Pancreas (tissue), 10 donors: ENCODE results near the gene C1orf56. TPM values are rescaled to one million over a fixed set of nuclear protein-coding genes. Genes with fewer than 3 reads are reported as not detected.
A peak's percentile ranks its signal among the peaks of the same experiment; 100 is the strongest.

Experiments used
- ATAC-seq, 4 donors: fragments of 200-7000 bp; cut with Tn5 transposase; one replicate each; pipeline versions ENCODE4 v1.8.0 to v1.9.1; 2020; ENCODE audit warnings: mild to moderate bottlenecking in 4 of 4, moderate library complexity in 4 of 4
- DNase-seq, 6 donors: peaks; one replicate each; pipeline ENCODE4 v3.0.0-alpha.2; 2020
- FAIRE-seq: peaks from 2 replicates; lab custom pipeline; 2012; peaks lifted over from hg19 to GRCh38; lab: Jason Lieb, UNC
- H3K27ac ChIP-seq, 4 donors: fragments of 200-600 bp; sonication (generic); 1 replicate in 3 of 4; 2 replicates in 1 of 4; pipeline versions ENCODE4 v1.5.0 to v1.8.0; 2020
- H3K27me3 ChIP-seq, 4 donors: fragments of 200-600 bp; one replicate each; pipeline ENCODE4 v1.8.0; 2021
- H3K36me3 ChIP-seq, 3 donors: fragments of 200-600 bp; sonication (generic) in 1 of 3; one replicate each; pipeline versions ENCODE4 v1.5.0 to v1.8.0; 2020 to 2021
- H3K4me1 ChIP-seq, 3 donors: fragments of 200-600 bp; one replicate each; pipeline ENCODE4 v1.8.0; 2021
- H3K4me3 ChIP-seq, 4 donors: fragments of 200-600 bp; sonication (generic) in 2 of 4; one replicate each; pipeline versions ENCODE4 v1.5.0 to v1.8.0; 2020 to 2021
- H3K9me3 ChIP-seq, 4 donors: fragments of 200-600 bp; one replicate each; pipeline ENCODE4 v1.8.0; 2021
- CTCF ChIP-seq, 4 donors: fragments of 200-600 bp; sonication (generic) in 3 of 4; IDR thresholded peaks; one replicate each; pipeline versions ENCODE4 v1.5.0 to v1.8.0; 2021; ENCODE audit warnings: antibody characterized with exemption in 4 of 4
- WGBS, 2 donors: extraction: QIAGEN DNeasy Blood & Tissue Kit; methylation state at CpG; one replicate each; pipeline ENCODE4 v1.1.7; 2013; 5-methylcytosine and 5-hydroxymethylcytosine counted together
- intact Hi-C, 3 donors: fragments of 100-400 bp; cut with DNase I; formaldehyde crosslinking; loops; one replicate each; pipeline versions ENCODE4 v1.11.1 to v1.14.2; 2022
- polyA plus RNA-seq, 2 donors: library from polyadenylated mRNA; stranded (reverse); fragments of 200-250 nt; gene quantifications; one replicate each; pipeline ENCODE4 v1.2.3, GENCODE V29; 2013
- total RNA-seq, 6 donors: library from RNA; stranded (reverse); fragmentation: NEBNext Ultra II Directional in 4 of 6; extraction: Animal tissue kit (Norgen Biotek cat#: 25700) in 4 of 6; gene quantifications; one replicate each; pipeline versions ENCODE4 v1.2.1 to v1.2.4, GENCODE V29; 2021 to 2023
- donor health status: healthy with polysubstance abuse.
- donor health status: DM: no; HTN: no; CAD: no; lungs with moderate emphysema.
- donor health status: DM: no; HTN: no; CAD: no.
- donor health status: control.
- donor health status: control.
- donor health status: Bipolar disorder and iron deficiency.
- donor health status: DM: yes; HTN: yes; CAD: no.
- donor health status: DM: no; HTN: no; CAD: no.
- donor health status: DM: no; HTN: no; CAD: no.
- donor health status: DM: yes; HTN: yes; CAD: no.

The C1orf56 gene
- total and polyA plus RNA-seq, 8 donors = 2.6 to 4.8 (median 3.2) TPM

GRCh38 chr1:151056149-151056548, 8.6 kb downstream of the C1orf56 start:
- FAIRE-seq = no peak
- TF ChIP-seq CTCF (IDR thresholded peaks at IDR 0.05) = no peak
- 50 to 56% methylated on average over 2 of the region's 2 CpGs for WGBS, 2 donors
- H3K4me3 ChIP-seq = no peak overlapping the region
- no peak for ATAC-seq
- H3K36me3 ChIP-seq = peaks cover 0 to 36% (median 12%) of the 10 kb centered on the region in 3 donors
- H3K27ac ChIP-seq = peak overlapping the region in 2 of 4 donors; percentile 19 to 23
- peaks cover 13 to 19% (median 14%) of the 10 kb centered on the region in 3 donors for H3K4me1 ChIP-seq
- H3K27me3 ChIP-seq = no peaks in the 10 kb centered on the region
- no peaks in the 10 kb centered on the region for H3K9me3 ChIP-seq
- intact Hi-C loops = no loop called here
- DNase-seq = no peak

GRCh38 chr1:151058692-151059091, 11.1 kb downstream of the C1orf56 start:
- H3K27ac ChIP-seq = peak overlapping the region; percentile 72 to 92 (median 74)
- 1% methylated on average over 9 to 10 of the region's 10 CpGs for WGBS, 2 donors
- FAIRE-seq (no peak), ATAC-seq (peak; percentile 52 to 66 (median 58)), DNase-seq (peak; percentile 64 to 87 (median 72))
- no peak for TF ChIP-seq CTCF (IDR thresholded peaks at IDR 0.05)
- intact Hi-C loops = no loop called here
- peak overlapping the region; percentile 62 to 98 (median 78) for H3K4me3 ChIP-seq
- H3K9me3 ChIP-seq = no peaks in the 10 kb centered on the region
- H3K4me1 ChIP-seq = peaks cover 13 to 19% (median 14%) of the 10 kb centered on the region in 3 donors
- no peaks in the 10 kb centered on the region for H3K27me3 ChIP-seq
- H3K36me3 ChIP-seq = peaks cover 0 to 15% (median 0%) of the 10 kb centered on the region in 3 donors

GRCh38 chr1:151059109-151060006, 11.8 kb downstream of the C1orf56 start, which contains the start of gene CDC42SE1:
Gene CDC42SE1, minus strand, starts transcription at chr1:151059622. Its CDS starts 3,892 bp downstream, at chr1:151055730.
- Histone ChIP-seq H3K9me3 (no peaks in the 10 kb centered on the region), H3K4me3 (peak within 1 kb of the TSS; percentile 62 to 98 (median 78)), H3K27ac (peak within 1 kb of the TSS; percentile 72 to 92 (median 74)), H3K27me3 (no peaks in the 10 kb centered on the region), H3K36me3 (peaks cover 0 to 8% (median 0%) of the 10 kb centered on the region in 3 donors), H3K4me1 (peaks cover 13 to 19% (median 14%) of the 10 kb centered on the region in 3 donors)
- intact Hi-C loops = no loop called here
- WGBS, 2 donors = 0 to 1% methylated on average over 57 to 58 of the region's 58 CpGs
- FAIRE-seq (no peak), ATAC-seq (peak; percentile 92 to 95 (median 94)), DNase-seq (peak; percentile 74 to 92 (median 82))
- peak; percentile 70 to 89 (median 84) for TF ChIP-seq CTCF (IDR thresholded peaks at IDR 0.05)

GRCh38 chr1:151060007-151060656, 12.6 kb downstream of the C1orf56 start, which contains the start of gene MLLT11:
Gene MLLT11, plus strand, starts transcription at chr1:151060397. Its CDS starts 6,828 bp downstream, at chr1:151067225.
- Histone ChIP-seq H3K9me3 (no peaks in the 10 kb centered on the region), H3K36me3 (peaks cover 0 to under 1% (median 0%) of the 10 kb centered on the region in 3 donors), H3K27me3 (no peaks in the 10 kb centered on the region), H3K4me3 (peak within 1 kb of the TSS; percentile 62 to 98 (median 78)), H3K27ac (peak within 1 kb of the TSS; percentile 72 to 92 (median 74)), H3K4me1 (peaks cover 13 to 19% (median 14%) of the 10 kb centered on the region in 3 donors)
- DNase-seq (no peak), FAIRE-seq (no peak), ATAC-seq (peak in 3 of 4 donors; percentile 7 to 49 (median 47))
- intact Hi-C loops = no loop called here
- no peak for TF ChIP-seq CTCF (IDR thresholded peaks at IDR 0.05)
- 9 to 12% methylated on average over 15 of the region's 15 CpGs for WGBS, 2 donors
